Measurements from ENCODE around the gene MCAM.

MCAM gene

DNA sequence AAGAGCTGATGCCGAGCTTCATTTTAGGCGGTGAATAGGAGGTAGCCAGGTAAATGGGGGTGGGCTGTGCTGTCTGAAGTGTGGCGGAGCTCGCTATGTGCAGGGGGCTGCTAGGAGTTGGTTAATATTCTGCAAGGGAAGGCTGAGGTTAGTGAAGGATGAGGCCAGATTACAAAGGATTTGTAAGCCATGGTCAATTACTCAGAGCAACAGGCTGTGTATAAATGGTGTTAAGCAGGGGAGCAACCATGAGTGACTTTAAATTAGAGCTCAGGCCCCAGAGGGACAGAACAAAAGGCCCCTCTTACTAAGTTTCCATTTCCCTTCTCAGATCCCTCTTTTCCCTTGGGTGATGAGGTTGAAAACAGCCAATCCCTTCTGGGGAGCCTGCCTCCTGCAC lies 7.3 kb upstream of the MCAM start:
- no peak for DNase-seq

DNA sequence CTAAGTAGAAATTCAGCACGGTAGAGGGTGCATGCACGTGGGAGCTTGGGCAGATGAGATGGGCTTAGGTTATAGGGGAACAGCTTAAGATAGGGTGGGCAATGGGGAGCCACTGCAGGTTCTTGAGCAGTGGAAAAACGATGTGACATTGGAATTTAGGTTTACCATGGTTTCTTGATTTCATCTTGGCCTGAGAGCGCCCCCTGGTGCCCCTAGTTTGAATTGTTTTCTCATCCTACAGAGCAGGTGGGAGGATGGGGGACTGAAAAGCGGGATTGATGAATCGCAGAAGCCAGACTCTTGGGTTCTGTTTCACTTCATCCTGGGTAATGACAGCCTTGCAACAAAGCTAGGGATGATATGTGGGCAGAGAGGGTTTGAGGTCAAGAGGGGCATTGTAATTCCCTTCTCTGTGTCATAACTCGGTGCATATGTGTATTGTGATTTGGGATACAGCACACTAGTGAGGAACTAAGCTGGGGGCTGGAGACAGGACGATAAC lies 6.7 kb upstream of the MCAM start:
- DNase-seq = peak; percentile 63

DNA sequence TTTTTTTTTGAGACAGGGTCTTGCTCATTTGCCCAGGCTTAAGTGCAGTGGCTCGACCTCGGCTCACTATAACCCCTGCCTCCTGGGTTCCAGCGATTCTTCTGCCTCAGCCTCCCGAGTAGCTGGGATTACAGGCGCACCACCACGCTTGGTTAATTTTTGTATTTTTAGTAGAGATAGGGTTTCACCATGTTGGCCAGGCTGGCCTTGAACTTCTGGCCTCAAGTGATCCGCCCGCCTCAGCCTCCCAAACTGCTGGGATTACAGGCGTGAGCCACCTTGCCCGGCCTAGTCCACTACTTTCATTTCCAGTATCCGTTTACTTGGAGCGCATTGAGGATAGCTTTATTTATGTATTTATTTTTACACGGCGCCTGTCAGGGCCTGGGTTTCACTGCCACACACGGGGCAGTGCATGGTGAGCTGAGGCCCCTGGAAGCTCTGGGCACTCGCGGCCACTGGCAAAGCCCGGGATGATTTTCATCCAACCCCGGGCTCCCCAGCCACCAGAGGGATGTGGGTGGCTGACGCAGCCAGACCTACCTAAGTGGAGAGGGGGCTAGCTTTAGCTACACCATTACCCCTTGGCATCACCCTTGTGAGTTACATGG lies 6.1 kb upstream of the MCAM start:
- DNase-seq = no peak

DNA sequence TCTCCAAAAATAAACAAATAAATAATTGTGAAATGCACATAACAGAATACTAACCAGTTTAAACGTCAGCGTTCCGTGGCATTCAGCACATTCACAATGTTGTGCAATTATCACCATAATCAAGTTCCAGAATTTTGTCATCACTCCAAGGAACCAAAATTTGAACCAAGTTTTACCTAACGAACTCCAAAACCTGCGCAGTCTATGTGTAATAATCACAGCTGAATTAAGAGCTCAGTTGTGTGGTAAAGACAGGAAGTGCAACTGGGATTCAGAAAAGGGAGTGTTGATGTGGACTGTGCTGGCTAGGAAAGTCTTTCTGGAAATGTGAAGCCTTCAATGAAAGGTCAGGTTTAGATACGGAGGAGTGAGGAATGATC lies 5.4 kb upstream of the MCAM start:
- no peak for DNase-seq

DNA sequence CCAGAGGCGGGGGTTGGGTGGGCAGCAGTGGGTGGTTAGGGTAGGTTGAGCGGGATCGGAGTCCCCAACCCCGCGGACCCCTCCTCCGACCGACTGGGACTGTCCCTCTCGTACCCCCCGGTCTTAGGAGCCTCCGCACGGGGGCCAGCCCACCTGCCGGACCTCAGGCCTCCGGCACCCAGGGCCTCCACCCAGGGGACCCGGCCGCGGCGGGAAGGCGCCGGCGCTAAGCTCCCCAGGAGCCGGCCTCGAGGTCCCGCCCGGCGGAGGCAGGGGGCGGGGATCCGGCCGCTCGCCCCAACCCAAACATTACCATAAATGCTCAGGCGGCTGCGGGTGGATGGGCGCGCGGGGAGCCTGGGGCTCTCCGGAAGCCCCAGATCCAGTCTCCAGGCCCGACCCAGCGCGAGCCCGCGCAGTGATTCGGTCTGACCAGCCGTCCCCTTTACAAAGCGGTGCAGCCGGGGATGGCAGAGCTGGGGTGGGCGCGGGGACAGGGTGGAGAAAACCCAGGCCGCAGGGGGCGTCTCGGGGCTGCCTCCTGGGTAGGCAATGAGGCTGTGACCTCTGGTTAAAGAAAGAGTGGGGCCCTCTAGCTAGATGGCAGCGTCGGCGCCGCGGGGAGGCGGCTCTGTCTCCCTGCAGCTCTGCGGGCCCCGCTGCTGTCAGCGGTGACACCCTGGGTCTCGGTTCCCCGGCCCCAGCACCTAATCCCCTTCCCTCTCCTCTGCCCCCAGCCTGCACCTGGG lies 4.0 kb upstream of the MCAM start:
- no peak for DNase-seq

- no peak for DNase-seq
These were observed 3.4 kb upstream of the MCAM start for GRCh38 chr11:119320240-119320775.

DNA sequence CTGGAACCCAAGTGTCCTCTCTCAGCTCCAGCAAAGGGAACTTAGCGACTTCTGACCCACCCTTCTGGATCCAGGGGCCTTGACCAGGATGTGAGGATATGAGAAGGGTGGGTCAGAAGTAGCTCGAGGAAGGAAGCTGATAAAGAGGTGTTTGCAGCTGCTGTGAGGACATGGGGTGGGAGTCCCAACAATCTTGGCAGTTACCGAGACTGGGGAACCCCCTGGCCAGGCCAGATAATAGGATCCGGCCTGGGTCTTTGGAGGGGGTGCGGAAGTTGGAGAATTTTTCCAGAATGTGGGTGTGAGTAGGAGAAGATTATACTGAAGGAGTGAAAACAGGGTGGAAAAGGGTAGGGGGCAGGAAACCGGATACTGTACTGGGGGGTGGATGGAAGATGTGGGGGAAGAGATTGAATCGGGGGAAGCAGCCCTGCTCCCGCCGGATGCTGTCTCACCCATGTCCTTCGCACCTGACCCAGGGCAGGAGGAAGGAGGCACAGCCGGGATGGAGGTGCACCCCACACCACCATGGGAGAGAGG lies 2.8 kb upstream of the MCAM start:
- DNase-seq = no peak

GRCh38 chr11:119319136-119319699 lies 2.3 kb upstream of the MCAM start:
- no peak for DNase-seq

- no peak for DNase-seq
These were observed 1.6 kb upstream of the MCAM start for GRCh38 chr11:119318240-119319135.

- no peak for DNase-seq
These were observed 786 bp upstream of the MCAM start for GRCh38 chr11:119317592-119318239.

- DNase-seq = no peak
These were observed 758 bp downstream of the MCAM start for GRCh38 chr11:119316016-119316728.

- DNase-seq = peak; percentile 36
These were observed 1.6 kb downstream of the MCAM start for GRCh38 chr11:119315131-119316015.

DNA sequence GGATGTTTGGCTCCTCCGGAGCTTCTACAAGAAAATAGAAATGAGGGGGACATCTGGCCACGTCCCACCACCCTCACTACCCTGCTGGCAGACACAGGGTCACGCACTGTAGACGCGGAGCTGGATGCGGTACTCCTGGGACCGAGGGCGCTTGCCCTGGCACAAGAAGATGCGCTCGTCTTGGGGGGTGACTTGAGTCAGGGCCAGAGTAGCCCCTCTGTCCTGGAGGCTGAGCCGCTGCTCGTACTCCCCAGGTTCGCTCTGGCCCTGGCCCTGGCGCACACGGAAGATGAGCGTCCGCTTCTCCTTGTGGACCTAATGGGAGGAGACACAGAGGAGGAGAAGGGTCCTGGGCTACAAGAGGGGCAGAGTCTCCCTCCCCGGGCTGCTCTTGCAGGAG lies 2.2 kb downstream of the MCAM start:
- DNase-seq = no peak

GRCh38 chr11:119310682-119311052 lies 6.3 kb downstream of the MCAM start:
- no peak for DNase-seq

GRCh38 chr11:119309953-119310681 lies 6.8 kb downstream of the MCAM start:
- no peak for DNase-seq

- no peak for DNase-seq
These were observed 7.5 kb downstream of the MCAM start for GRCh38 chr11:119309411-119309810.

- DNase-seq = no peak
These were observed 9.0 kb downstream of the MCAM start for GRCh38 chr11:119307974-119308373.

DNA sequence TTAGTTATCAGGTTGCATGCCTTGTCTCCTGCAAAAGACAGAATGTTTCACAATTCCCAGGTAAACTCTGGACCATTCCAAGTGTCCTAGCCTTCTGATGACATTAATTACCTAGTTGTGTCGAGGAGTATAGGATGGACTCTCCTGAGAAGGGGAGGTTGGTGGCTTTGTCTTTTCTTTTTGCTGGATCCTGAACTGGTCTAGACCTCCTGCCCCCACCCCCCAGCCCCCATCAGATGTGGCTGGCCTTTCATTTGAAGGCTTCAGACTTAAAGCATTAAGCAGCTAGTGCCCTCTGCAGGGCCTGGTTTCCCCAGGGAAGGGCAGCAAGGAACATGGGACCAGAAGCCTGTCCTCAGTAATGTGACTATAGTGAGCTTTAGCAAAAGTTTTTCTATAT lies 9.7 kb downstream of the MCAM start:
- DNase-seq = no peak

DNA sequence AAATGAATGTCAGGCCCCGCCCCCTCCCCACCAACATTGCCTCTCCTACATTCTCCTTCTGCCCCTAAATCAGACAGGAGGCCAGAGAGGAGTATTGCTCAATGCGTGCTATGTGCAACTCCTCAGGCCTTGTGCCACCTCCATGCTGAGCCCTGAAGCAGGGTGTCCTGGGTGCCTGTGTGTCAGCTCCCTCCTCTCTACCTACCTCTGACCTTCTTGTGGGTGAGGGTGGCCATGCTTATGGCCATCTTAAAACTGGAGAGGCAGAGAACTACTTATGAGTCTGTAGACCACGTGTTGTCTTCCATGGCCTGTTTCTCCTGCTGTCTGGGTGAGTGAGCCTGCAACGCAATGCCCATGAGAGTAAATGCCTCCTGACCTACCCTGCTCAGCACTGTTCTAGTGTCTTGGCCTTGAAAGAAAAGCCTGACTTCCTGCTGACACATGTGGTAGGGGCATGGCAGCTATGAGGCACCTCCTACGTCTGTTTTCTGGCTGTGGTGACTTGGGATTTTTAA lies 10.5 kb downstream of the MCAM start:
- no peak for DNase-seq

Measured in activated CD4-positive, alpha-beta T cell treated with anti-CD3 and anti-CD28 coated beads for 1 hour (primary cell).